GM06990 (cell line): ENCODE data around the gene NLRC5.
"Not testable (repeated sequence)": the region's sequence is repeated elsewhere in the genome, so short reads cannot be mapped to it uniquely, and the experiment has no call there.

Experiments
- DNase-seq: peaks from one replicate; pipeline ENCODE4 v3.0.0-alpha.2; 2011; ENCODE audit not compliant: insufficient read length; ENCODE audit errors: extremely low read depth
- H3K27me3 ChIP-seq: replicated peaks from 2 replicates; pipeline ENCODE4 v1.6.0; 2011; ENCODE audit warnings: low read length; ENCODE audit not compliant: control insufficient read depth, insufficient read depth
- H3K36me3 ChIP-seq: 2 replicates; pipeline ENCODE4 v1.5.1; 2011; ENCODE audit warnings: low read length; ENCODE audit not compliant: control insufficient read depth, insufficient read depth
- H3K4me3 ChIP-seq: replicated peaks from 2 replicates; pipeline ENCODE4 v1.5.1; 2011; ENCODE audit warnings: low read depth, mild to moderate bottlenecking, control low read depth, low read length
- CTCF ChIP-seq: IDR thresholded peaks from 2 replicates; pipeline ENCODE4 v1.5.1; 2011; ENCODE audit warnings: low read length, control low read depth, mild to moderate bottlenecking, inconsistent platforms; ENCODE audit not compliant: insufficient read depth, poor library complexity, severe bottlenecking

NLRC5 gene

GRCh38 chr16:56970934-56971767 lies 18.2 kb upstream of the NLRC5 start:
- TF ChIP-seq CTCF: peak; percentile 4
- peak; percentile 65 for DNase-seq

DNA sequence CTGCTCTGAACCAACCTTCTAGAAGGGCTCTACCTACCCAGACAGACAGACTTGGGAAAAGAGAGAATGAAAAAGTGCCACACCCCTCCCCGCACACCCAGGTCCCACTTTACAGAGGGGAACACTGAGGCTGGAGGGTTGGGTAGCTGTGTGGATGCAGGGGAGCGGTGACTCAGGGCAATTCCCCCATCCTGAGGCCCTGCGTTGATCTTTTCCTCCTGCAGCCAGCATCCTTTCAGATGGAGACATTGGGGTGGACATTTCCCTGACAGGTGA lies 17.7 kb upstream of the NLRC5 start:
- Histone ChIP-seq H3K27me3 (no peaks in the 10 kb centered on the region), H3K4me3 (no peak overlapping the region), H3K36me3 (no peaks in the 10 kb centered on the region)
- DNase-seq: no peak
- TF ChIP-seq CTCF: no peak

More at GRCh38 chr16:56970934-56971767, 18.2 kb upstream of the NLRC5 start:
- H3K27me3 ChIP-seq: no peaks in the 10 kb centered on the region
- H3K36me3 ChIP-seq: no peaks in the 10 kb centered on the region
- H3K4me3 ChIP-seq: no peak overlapping the region

DNA sequence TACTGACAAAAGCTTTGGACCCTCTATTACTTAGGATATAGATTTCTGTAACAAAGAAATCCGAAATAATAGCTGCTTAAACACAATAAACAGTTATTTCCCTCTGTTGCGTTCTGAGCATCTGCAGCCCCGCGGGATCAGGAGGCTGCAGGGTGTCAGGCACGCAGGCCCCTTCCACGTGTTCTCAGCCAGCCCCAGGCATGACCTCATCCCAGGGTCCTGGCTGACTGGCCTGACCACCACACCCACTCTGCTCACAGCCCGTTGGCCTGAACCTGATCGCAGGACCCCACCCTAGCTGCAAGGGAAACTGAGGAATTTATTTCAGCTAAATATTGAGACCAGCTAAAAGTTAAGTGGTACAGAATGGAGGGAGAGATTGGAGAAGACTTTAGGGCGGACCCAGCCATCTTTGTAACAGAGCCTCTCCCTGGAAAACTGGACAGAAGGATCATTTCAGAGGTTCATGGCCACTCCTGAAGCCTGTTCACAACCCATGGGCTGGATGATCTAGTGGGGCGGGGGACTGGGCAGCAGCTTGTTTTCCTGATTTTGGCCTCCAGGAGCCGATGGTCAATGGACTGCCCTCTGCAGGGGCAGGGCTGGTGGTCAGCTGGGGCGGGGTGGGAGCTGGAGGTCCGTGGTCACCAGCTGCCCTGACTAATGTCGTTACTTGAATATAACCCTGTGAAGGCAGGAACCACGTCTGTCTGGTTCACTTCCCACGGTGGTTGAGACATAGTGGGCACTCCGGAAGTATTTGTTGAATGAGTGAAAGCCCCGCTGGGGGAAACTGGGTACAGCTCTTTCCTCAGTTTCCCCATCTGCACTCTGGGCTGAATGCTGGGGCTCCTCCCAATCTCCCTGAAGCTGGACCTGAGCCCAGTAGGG lies 16.7 kb upstream of the NLRC5 start:
- no peaks in the 10 kb centered on the region for H3K27me3 ChIP-seq
- DNase-seq: no peak
- H3K4me3 ChIP-seq: no peak overlapping the region
- H3K36me3 ChIP-seq: no peaks in the 10 kb centered on the region
- no peak for TF ChIP-seq CTCF

- Histone ChIP-seq H3K36me3 (no peaks in the 10 kb centered on the region), H3K27me3 (no peaks in the 10 kb centered on the region), H3K4me3 (no peak overlapping the region)
- TF ChIP-seq CTCF: no peak
- no peak for DNase-seq
Observed at GRCh38 chr16:56973294-56973689, 16.1 kb upstream of the NLRC5 start.

- not testable (repeated sequence) for H3K4me3 ChIP-seq, DNase-seq, H3K36me3 ChIP-seq, H3K27me3 ChIP-seq
Observed at GRCh38 chr16:56973899-56974298, 15.5 kb upstream of the NLRC5 start.
